PC-3 (cell line): Measurements from ENCODE around the gene NMUR2. TPM values are rescaled to one million over a fixed set of nuclear protein-coding genes. Genes with fewer than 3 reads are reported as not detected.

Experiments used
- ATAC-seq: fragments of 200-7000 bp; cut with Tn5 transposase; 2 replicates; pipeline ENCODE4 v1.9.1; 2020; ENCODE audit warnings: mild to moderate bottlenecking, moderate library complexity
- BruUV-seq: library from RNA; stranded (reverse); fragments of 400-500 nt; replicated peaks from 2 replicates; lab custom pipeline; 2021; lab: Mats Ljungman, UMichigan
- CTCF ChIA-PET: fragments of 300-600 bp; sonication (Branson Sonifier 250); formaldehyde crosslinking; loops from one replicate; lab custom pipeline; 2022; ENCODE audit warnings: antibody characterized with exemption; lab: Charles Lee
- POLR2A ChIA-PET: fragments of 300-600 bp; sonication (Branson Sonifier 250); formaldehyde crosslinking; loops from one replicate; lab custom pipeline; 2022; ENCODE audit warnings: antibody characterized with exemption; ENCODE audit not compliant: unreplicated experiment; lab: Charles Lee
- DNase-seq: peaks from one replicate; pipeline ENCODE4 v3.0.0-alpha.2; 2015
- H2AFZ ChIP-seq: fragments of 300-600 bp; sonication (generic); 2 replicates; pipeline ENCODE4 v1.6.0; 2016; ENCODE audit warnings: antibody characterized with exemption, low read length
- H3F3A ChIP-seq: fragments of 300-600 bp; sonication (generic); one replicate; pipeline ENCODE4 v1.6.0; 2017; ENCODE audit warnings: antibody characterized with exemption, low read length, control low read depth, mild to moderate bottlenecking; ENCODE audit not compliant: unreplicated experiment
- H3K27ac ChIP-seq: fragments of 300-600 bp; sonication (generic); 2 replicates; pipeline ENCODE4 v1.5.1; 2016; ENCODE audit warnings: mild to moderate bottlenecking, low read length
- H3K27me3 ChIP-seq: fragments of 300-600 bp; sonication (generic); 2 replicates; pipeline ENCODE4 v1.6.1; 2016; ENCODE audit warnings: low read length, mixed read lengths
- H3K36me3 ChIP-seq: fragments of 300-600 bp; sonication (generic); 2 replicates; pipeline ENCODE4 v1.6.1; 2016; ENCODE audit warnings: low read depth, mixed run types, low read length, mixed read lengths
- H3K4me1 ChIP-seq: fragments of 300-600 bp; sonication (generic); 2 replicates; pipeline ENCODE4 v1.5.1; 2016; ENCODE audit warnings: low read length; ENCODE audit not compliant: insufficient read depth
- H3K4me2 ChIP-seq: fragments of 300-600 bp; sonication (generic); 2 replicates; pipeline ENCODE4 v1.6.0; 2016; ENCODE audit warnings: low read length
- H3K4me3 ChIP-seq: fragments of 300-600 bp; sonication (generic); 2 replicates; pipeline ENCODE4 v1.5.1; 2016; ENCODE audit warnings: mild to moderate bottlenecking, low read length, mixed read lengths
- H3K79me2 ChIP-seq: fragments of 300-600 bp; sonication (generic); 2 replicates; pipeline ENCODE4 v1.6.1; 2017; ENCODE audit warnings: low read length, mixed read lengths
- H3K9ac ChIP-seq: fragments of 300-600 bp; sonication (generic); 2 replicates; pipeline ENCODE4 v1.6.0; 2016; ENCODE audit warnings: mild to moderate bottlenecking, low read length
- H3K9me2 ChIP-seq: fragments of 300-600 bp; sonication (generic); replicated peaks from 2 replicates; pipeline ENCODE4 v1.6.1; 2016; ENCODE audit warnings: mixed run types, low read length, mixed read lengths
- H3K9me3 ChIP-seq: fragments of 300-600 bp; sonication (generic); 2 replicates; pipeline ENCODE4 v1.6.1; 2016; ENCODE audit warnings: low read length, mixed read lengths
- H4K20me1 ChIP-seq: fragments of 300-600 bp; sonication (generic); 2 replicates; pipeline ENCODE4 v1.6.1; 2016; ENCODE audit warnings: low read length, mixed read lengths
- EZH2 ChIP-seq: fragments of 300-600 bp; sonication (generic); IDR thresholded peaks from one replicate; pipeline ENCODE4 v1.6.1; 2017; ENCODE audit warnings: antibody characterized with exemption, mild to moderate bottlenecking, low read length; ENCODE audit not compliant: unreplicated experiment
- EZH2phosphoT487 ChIP-seq: fragments of 300-600 bp; sonication (generic); IDR thresholded peaks from 2 replicates; pipeline ENCODE4 v1.6.1; 2018; ENCODE audit warnings: mild to moderate bottlenecking, antibody characterized with exemption, low read length, borderline replicate concordance
- intact Hi-C: fragments of 100-400 bp; cut with micrococcal nuclease; formaldehyde crosslinking; loops from 2 replicates; pipeline ENCODE4 v1.9.0; 2023
- total RNA-seq: library from RNA; depleted of rRNA; stranded (reverse); fragments of >200 nt; gene quantifications from 2 replicates; pipeline ENCODE4 v1.2.3, GENCODE V29; 2014
- TF ChIP-seq, protein P1 (sequence below): fragments of 300-600 bp; sonication (generic); conservative IDR thresholded peaks from 2 replicates; pipeline ENCODE4 v1.5.1; 2017; ENCODE audit warnings: antibody characterized with exemption, low read depth, mild to moderate bottlenecking, low read length

Gene NMUR2
- total RNA-seq, 1 experiment from 2014 or later: not detected

DNA sequence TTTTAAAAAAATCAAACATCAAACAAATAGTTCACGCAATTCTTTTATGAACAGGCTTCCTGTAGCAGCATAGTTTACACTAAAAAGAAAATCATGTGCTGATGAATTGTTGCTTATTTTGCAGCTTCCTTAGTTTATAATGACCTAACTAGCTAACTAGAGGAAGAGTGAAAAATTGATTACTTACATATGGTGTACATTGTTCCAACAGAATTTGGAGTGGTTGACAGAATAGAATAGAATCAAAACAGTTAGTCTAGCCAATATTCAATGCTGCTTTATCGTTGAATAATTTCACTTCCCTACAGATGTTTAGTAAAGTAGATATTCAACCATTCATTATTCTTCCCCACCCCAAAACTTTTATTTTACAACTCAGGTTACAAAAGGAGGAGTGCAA is 4.2 kb downstream of the NMUR2 start:
- TF ChIP-seq, protein P1, sequence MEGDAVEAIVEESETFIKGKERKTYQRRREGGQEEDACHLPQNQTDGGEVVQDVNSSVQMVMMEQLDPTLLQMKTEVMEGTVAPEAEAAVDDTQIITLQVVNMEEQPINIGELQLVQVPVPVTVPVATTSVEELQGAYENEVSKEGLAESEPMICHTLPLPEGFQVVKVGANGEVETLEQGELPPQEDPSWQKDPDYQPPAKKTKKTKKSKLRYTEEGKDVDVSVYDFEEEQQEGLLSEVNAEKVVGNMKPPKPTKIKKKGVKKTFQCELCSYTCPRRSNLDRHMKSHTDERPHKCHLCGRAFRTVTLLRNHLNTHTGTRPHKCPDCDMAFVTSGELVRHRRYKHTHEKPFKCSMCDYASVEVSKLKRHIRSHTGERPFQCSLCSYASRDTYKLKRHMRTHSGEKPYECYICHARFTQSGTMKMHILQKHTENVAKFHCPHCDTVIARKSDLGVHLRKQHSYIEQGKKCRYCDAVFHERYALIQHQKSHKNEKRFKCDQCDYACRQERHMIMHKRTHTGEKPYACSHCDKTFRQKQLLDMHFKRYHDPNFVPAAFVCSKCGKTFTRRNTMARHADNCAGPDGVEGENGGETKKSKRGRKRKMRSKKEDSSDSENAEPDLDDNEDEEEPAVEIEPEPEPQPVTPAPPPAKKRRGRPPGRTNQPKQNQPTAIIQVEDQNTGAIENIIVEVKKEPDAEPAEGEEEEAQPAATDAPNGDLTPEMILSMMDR: no peak
- TF ChIP-seq EZH2 (no peak), EZH2phosphoT487 (no peak)
- ATAC-seq (no peak), DNase-seq (no peak)
- POLR2A ChIA-PET: no interaction called here
- Histone ChIP-seq H3K79me2 (no peaks in the 10 kb centered on the region), H3K27ac (no peak overlapping the region), H4K20me1 (no peaks in the 10 kb centered on the region), H3F3A (no peaks in the 10 kb centered on the region), H3K9me2 (no peaks in the 10 kb centered on the region), H3K4me2 (no peak overlapping the region), H3K27me3 (0 out of 2 replicates have a peak, but pooled peaks cover 4% of the 10 kb centered on the region), H2AFZ (no peak overlapping the region), H3K4me1 (no peaks in the 10 kb centered on the region), H3K36me3 (no peaks in the 10 kb centered on the region), H3K9ac (no peak overlapping the region), H3K9me3 (no peaks in the 10 kb centered on the region), H3K4me3 (no peak overlapping the region)
- BruUV-seq: no TSS peak
- CTCF ChIA-PET: no interaction called here
- intact Hi-C loops: no loop called here

DNA sequence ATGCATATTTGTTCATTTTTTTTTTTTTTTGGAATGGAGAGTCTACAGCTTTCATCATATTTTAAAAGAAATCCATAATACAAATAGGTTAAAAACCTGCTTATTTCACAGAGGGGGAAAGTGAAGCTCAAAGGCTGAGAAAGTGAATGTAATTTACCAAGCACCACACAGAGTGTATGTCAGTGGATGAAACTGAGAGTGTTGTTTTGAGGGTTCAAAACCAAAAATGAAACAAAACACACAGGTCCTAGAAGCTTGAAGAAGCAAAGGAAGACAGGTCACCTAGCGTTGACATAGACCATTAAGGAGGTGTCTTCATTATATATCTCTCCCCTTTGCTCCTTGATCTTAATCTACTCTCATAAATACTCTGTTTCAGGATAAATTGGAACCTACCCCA is 7.5 kb downstream of the NMUR2 start:
- Histone ChIP-seq H3K9ac (no peak overlapping the region), H3K36me3 (no peaks in the 10 kb centered on the region), H3K9me3 (no peaks in the 10 kb centered on the region), H3K9me2 (no peaks in the 10 kb centered on the region), H3K4me3 (no peak overlapping the region), H4K20me1 (no peaks in the 10 kb centered on the region), H3K4me1 (no peaks in the 10 kb centered on the region), H3K27me3 (0 out of 2 replicates have a peak, but pooled peaks cover 4% of the 10 kb centered on the region), H3K27ac (no peak overlapping the region), H3K79me2 (no peaks in the 10 kb centered on the region), H3F3A (no peaks in the 10 kb centered on the region), H3K4me2 (no peak overlapping the region), H2AFZ (no peak overlapping the region)
- ATAC-seq (no peak), DNase-seq (no peak)
- TF ChIP-seq EZH2phosphoT487 (no peak), EZH2 (no peak)
- TF ChIP-seq, protein P1: no peak
- ChIA-PET CTCF (interaction anchor here (0.6 kb wide), 1 partner anchor 83 kb away, joined by 3 read pairs; no protein-coding TSS in a partner anchor), POLR2A (no interaction called here)
- intact Hi-C loops: no loop called here
- BruUV-seq: no TSS peak

DNA sequence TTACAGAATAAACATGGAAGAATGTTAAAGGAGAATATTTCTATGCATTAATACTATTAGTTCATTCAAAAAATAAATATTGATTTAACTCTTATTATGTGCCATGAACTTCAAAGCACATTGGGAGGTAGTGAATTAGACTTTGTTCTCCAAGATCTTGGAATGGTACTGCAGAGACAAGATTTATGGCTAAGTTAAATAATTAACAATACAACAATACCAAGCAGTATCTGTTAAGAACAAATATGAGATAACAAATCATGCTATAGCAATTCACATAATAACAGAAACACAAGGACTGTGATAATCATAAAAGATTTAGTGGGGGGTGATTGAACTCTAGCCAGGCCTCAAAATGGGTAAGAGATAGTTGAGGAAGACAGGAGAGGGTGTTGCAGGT is 11.6 kb downstream of the NMUR2 start:
- no peaks in the 10 kb centered on the region for H3K79me2 ChIP-seq
- H3K4me2 ChIP-seq: no peak overlapping the region
- H3K9me2 ChIP-seq: no peaks in the 10 kb centered on the region
- no peaks in the 10 kb centered on the region for H4K20me1 ChIP-seq
- H3K9me3 ChIP-seq: 0 out of 2 replicates have a peak, but pooled peaks cover 8% of the 10 kb centered on the region
- no TSS peak for BruUV-seq
- CTCF ChIA-PET: no interaction called here
- no peaks in the 10 kb centered on the region for H3F3A ChIP-seq
- H2AFZ ChIP-seq: no peak overlapping the region
- H3K36me3 ChIP-seq: no peaks in the 10 kb centered on the region
- 0 out of 2 replicates have a peak, but pooled peaks cover 4% of the 10 kb centered on the region for H3K4me1 ChIP-seq
- DNase-seq (no peak), ATAC-seq (no peak)
- POLR2A ChIA-PET: no interaction called here
- intact Hi-C loops: no loop called here
- no peak overlapping the region for H3K9ac ChIP-seq
- no peak overlapping the region for H3K4me3 ChIP-seq
- H3K27me3 ChIP-seq: no peaks in the 10 kb centered on the region
- no peak for TF ChIP-seq EZH2phosphoT487
- no peak overlapping the region for H3K27ac ChIP-seq
